CD4-positive, alpha-beta T cell treated with Interleukin-15 for 1 hour (primary cell): ENCODE measurements around the gene DHRSX.
"Not testable (repeated sequence)": the region's sequence is repeated elsewhere in the genome, so short reads cannot be mapped to it uniquely, and the experiment has no call there.

ENCODE experiments used
- DNase-seq: peaks from one replicate; pipeline ENCODE4 v3.0.0-alpha.2; 2020

DHRSX gene

GRCh38 chrX:2342874-2343273, 157.9 kb downstream of the DHRSX start:
- no peak for DNase-seq

- DNase-seq = no peak
Measured at GRCh38 chrX:2342281-2342688, 158.5 kb downstream of the DHRSX start.

- DNase-seq = no peak
Measured at GRCh38 chrX:2340991-2341390, 159.8 kb downstream of the DHRSX start.

- no peak for DNase-seq
Measured at GRCh38 chrX:2336181-2336580, 164.6 kb downstream of the DHRSX start.

- no peak for DNase-seq
Measured at GRCh38 chrX:2334237-2334636, 166.5 kb downstream of the DHRSX start.

- no peak for DNase-seq
Measured at GRCh38 chrX:2332252-2332651, 168.5 kb downstream of the DHRSX start.

- no peak for DNase-seq
Measured at GRCh38 chrX:2330910-2331309, 169.9 kb downstream of the DHRSX start.

- no peak for DNase-seq
Measured at GRCh38 chrX:2330487-2330886, 170.3 kb downstream of the DHRSX start.

GRCh38 chrX:2327423-2327822, 173.4 kb downstream of the DHRSX start:
- DNase-seq = no peak

- peak; percentile 81 for DNase-seq
Measured at GRCh38 chrX:2325076-2325784, 175.5 kb downstream of the DHRSX start.

- no peak for DNase-seq
Measured at GRCh38 chrX:2324151-2324550, 176.6 kb downstream of the DHRSX start.

- DNase-seq = no peak
Measured at GRCh38 chrX:2321411-2321810, 179.4 kb downstream of the DHRSX start.

GRCh38 chrX:2320580-2321327, 180.0 kb downstream of the DHRSX start:
- DNase-seq = peak; percentile 50

- no peak for DNase-seq
Measured at GRCh38 chrX:2320089-2320488, 180.7 kb downstream of the DHRSX start.

GRCh38 chrX:2318371-2318770, 182.4 kb downstream of the DHRSX start:
- DNase-seq = no peak

GRCh38 chrX:2317527-2318055, 183.2 kb downstream of the DHRSX start:
- DNase-seq = no peak

GRCh38 chrX:2316534-2316933, 184.2 kb downstream of the DHRSX start:
- no peak for DNase-seq

GRCh38 chrX:2315434-2315833, 185.3 kb downstream of the DHRSX start:
- no peak for DNase-seq

GRCh38 chrX:2314831-2315365, 185.9 kb downstream of the DHRSX start:
- no peak for DNase-seq

- no peak for DNase-seq
Measured at GRCh38 chrX:2313864-2314640, 186.7 kb downstream of the DHRSX start.

GRCh38 chrX:2312061-2312591, 188.7 kb downstream of the DHRSX start:
- DNase-seq = not testable (repeated sequence)

- DNase-seq = no peak
Measured at GRCh38 chrX:2311501-2311900, 189.3 kb downstream of the DHRSX start.

- DNase-seq = no peak
Measured at GRCh38 chrX:2301901-2302300, 198.9 kb downstream of the DHRSX start.
